OCI-LY7 (cell line): Measurements from ENCODE around the gene CCDC87. TPM values are rescaled to one million over a fixed set of nuclear protein-coding genes. Genes with fewer than 3 reads are reported as not detected.
"Not testable (repeated sequence)": the region's sequence is repeated elsewhere in the genome, so short reads cannot be mapped to it uniquely, and the experiment has no call there.

ENCODE experiments used
- BruUV-seq: library from RNA; stranded (reverse); fragments of 400-500 nt; replicated peaks from 2 replicates; lab custom pipeline; 2021; lab: Mats Ljungman, UMichigan
- CTCF ChIA-PET: fragments of 300-600 bp; sonication (Branson Sonifier 250); formaldehyde crosslinking; loops from one replicate; lab custom pipeline; 2022; ENCODE audit warnings: antibody characterized with exemption; ENCODE audit not compliant: unreplicated experiment; lab: Charles Lee
- POLR2A ChIA-PET: fragments of 300-600 bp; sonication (Branson Sonifier 250); formaldehyde crosslinking; loops from one replicate; lab custom pipeline; 2022; ENCODE audit warnings: antibody characterized with exemption; lab: Charles Lee
- DNase-seq: peaks from one replicate; pipeline ENCODE4 v3.0.0-alpha.2; 2015; ENCODE audit warnings: low spot score
- H2AFZ ChIP-seq: fragments of 200-600 bp; sonication (generic), shearing (Covaris generic); 2 replicates; pipeline ENCODE4 v1.6.1; 2014; ENCODE audit warnings: mild to moderate bottlenecking, antibody characterized with exemption, low read length, moderate library complexity
- H3K27ac ChIP-seq: fragments of 200-600 bp; sonication (generic); 2 replicates; pipeline ENCODE4 v1.5.1; 2014; ENCODE audit warnings: mixed run types, low read depth, mild to moderate bottlenecking, moderate library complexity, low read length, inconsistent platforms; ENCODE audit not compliant: poor library complexity, severe bottlenecking
- H3K36me3 ChIP-seq: fragments of 200-600 bp; sonication (generic); 2 replicates; pipeline ENCODE4 v1.6.1; 2014; ENCODE audit warnings: mild to moderate bottlenecking, antibody characterized with exemption, low read length, moderate library complexity, mixed read lengths; ENCODE audit not compliant: insufficient read depth
- H3K4me1 ChIP-seq: fragments of 200-600 bp; sonication (generic); 2 replicates; pipeline ENCODE4 v1.5.1; 2014; ENCODE audit warnings: mild to moderate bottlenecking, low read length; ENCODE audit not compliant: insufficient read depth, poor library complexity, severe bottlenecking
- H3K4me2 ChIP-seq: fragments of 200-600 bp; sonication (generic); 2 replicates; pipeline ENCODE4 v1.6.1; 2014; ENCODE audit warnings: mild to moderate bottlenecking, low read length
- H3K4me3 ChIP-seq: fragments of 200-600 bp; sonication (generic); 2 replicates; pipeline ENCODE4 v1.5.1; 2014; ENCODE audit warnings: mild to moderate bottlenecking, low read depth, low read length; ENCODE audit not compliant: poor library complexity, severe bottlenecking
- H3K79me2 ChIP-seq: fragments of 200-600 bp; sonication (generic); 2 replicates; pipeline ENCODE4 v1.6.1; 2016; ENCODE audit warnings: low read depth, mild to moderate bottlenecking, low read length, moderate library complexity, mixed read lengths; ENCODE audit not compliant: insufficient read depth
- H3K9me2 ChIP-seq: fragments of 200-600 bp; sonication (generic); 2 replicates; pipeline ENCODE4 v1.6.1; 2016; ENCODE audit warnings: mild to moderate bottlenecking, low read length, mixed read lengths; ENCODE audit not compliant: insufficient read depth
- H3K9me3 ChIP-seq: fragments of 200-600 bp; sonication (generic); 2 replicates; pipeline ENCODE4 v1.6.1; 2014; ENCODE audit warnings: mild to moderate bottlenecking, mixed run types, low read length, mixed read lengths
- H4K20me1 ChIP-seq: fragments of 200-600 bp; sonication (generic); 2 replicates; pipeline ENCODE4 v1.6.1; 2014; ENCODE audit warnings: mild to moderate bottlenecking, antibody characterized with exemption, low read length, moderate library complexity, mixed read lengths; ENCODE audit not compliant: insufficient read depth
- CTCF ChIP-seq: fragments of 200-600 bp; sonication (generic); conservative IDR thresholded peaks from 2 replicates; pipeline ENCODE4 v1.5.1; 2014; ENCODE audit warnings: mild to moderate bottlenecking, antibody characterized with exemption, low read length, moderate library complexity, mixed read lengths
- EZH2phosphoT487 ChIP-seq: fragments of 200-600 bp; sonication (generic); IDR thresholded peaks from 2 replicates; pipeline ENCODE4 v1.6.1; 2018; ENCODE audit warnings: low read depth, borderline replicate concordance, mild to moderate bottlenecking, mixed run types, antibody characterized with exemption, low read length, moderate library complexity, mixed read lengths
- intact Hi-C: fragments of 100-400 bp; cut with micrococcal nuclease; formaldehyde crosslinking; loops from one replicate; pipeline ENCODE4 v1.10.0; 2022; ENCODE audit not compliant: unreplicated experiment
- total RNA-seq, 2 experiments: library from RNA; depleted of rRNA in 1 of 2; stranded (reverse); fragments of >200 nt in 1 of 2; shearing (Covaris generic) in 1 of 2; gene quantifications; 2 replicates each; pipeline ENCODE4 v1.2.3, GENCODE V29; 2014 to 2022

Gene CCDC87
- total RNA-seq, 2 experiments from 2014 or later = 0.13 to 0.36 TPM

- Histone ChIP-seq H3K4me2 (no peak overlapping the region), H3K36me3 (no peaks in the 10 kb centered on the region), H3K9me2 (no peaks in the 10 kb centered on the region), H3K27ac (no peak overlapping the region), H3K79me2 (peaks cover 5% of the 10 kb centered on the region; the same call in 1 of the 2 replicates), H4K20me1 (no peaks in the 10 kb centered on the region), H3K4me1 (peaks cover 21% of the 10 kb centered on the region), H3K9me3 (no peaks in the 10 kb centered on the region), H3K4me3 (no peak overlapping the region), H2AFZ (no peak overlapping the region)
- ChIA-PET POLR2A (interaction anchor here (0.5 to 0.6 kb wide), 2 partner anchors 55 to 75 kb away, joined by 3 to 4 read pairs; no protein-coding TSS in a partner anchor), CTCF (no interaction called here)
- intact Hi-C loops = loop anchor here (5.0 kb wide), 1 partner anchor 87 kb away; the partner anchor contains the start of gene RBM4B
- BruUV-seq = no TSS peak
- no peak for DNase-seq
- TF ChIP-seq EZH2phosphoT487 (no peak), CTCF (no peak)
Observed at GRCh38 chr11:66589996-66590675, 2.7 kb downstream of the CCDC87 start.

GRCh38 chr11:66589315-66589714 is 3.5 kb downstream of the CCDC87 start:
- H3K9me2 ChIP-seq, H3K4me2 ChIP-seq, H3K9me3 ChIP-seq, H2AFZ ChIP-seq, intact Hi-C loops, H4K20me1 ChIP-seq, BruUV-seq, H3K36me3 ChIP-seq, H3K4me3 ChIP-seq, DNase-seq, H3K79me2 ChIP-seq, H3K27ac ChIP-seq: not testable (repeated sequence)
- POLR2A ChIA-PET = interaction anchor here (0.6 kb wide), 1 partner anchor 1202 kb away, joined by 3 read pairs; no protein-coding TSS in a partner anchor
- CTCF ChIA-PET = interaction anchor here (0.7 kb wide), 1 partner anchor 12 kb away, joined by 3 read pairs; no protein-coding TSS in a partner anchor
- peaks cover 13% of the 10 kb centered on the region for H3K4me1 ChIP-seq

- ChIA-PET POLR2A (no interaction called here), CTCF (no interaction called here)
- intact Hi-C loops = no loop called here
Observed at GRCh38 chr11:66586136-66586535, 6.7 kb downstream of the CCDC87 start.

GRCh38 chr11:66585447-66585846 is 7.4 kb downstream of the CCDC87 start:
- DNase-seq, intact Hi-C loops, H3K79me2 ChIP-seq, CTCF ChIA-PET, BruUV-seq, H3K27ac ChIP-seq, H3K4me1 ChIP-seq, H4K20me1 ChIP-seq, H3K36me3 ChIP-seq, H3K4me3 ChIP-seq, H2AFZ ChIP-seq, POLR2A ChIA-PET, H3K9me2 ChIP-seq, H3K4me2 ChIP-seq: not testable (repeated sequence)
- peaks cover 13% of the 10 kb centered on the region; the same call in 1 of the 2 replicates for H3K9me3 ChIP-seq

More at GRCh38 chr11:66586136-66586535, 6.7 kb downstream of the CCDC87 start:
- H3K79me2 ChIP-seq = no peaks in the 10 kb centered on the region
- no peaks in the 10 kb centered on the region for H3K4me1 ChIP-seq
- no peak overlapping the region for H3K4me3 ChIP-seq
- no peak overlapping the region for H2AFZ ChIP-seq
- H3K36me3 ChIP-seq = no peaks in the 10 kb centered on the region
- no peaks in the 10 kb centered on the region for H4K20me1 ChIP-seq
- no TSS peak for BruUV-seq
- H3K9me2 ChIP-seq = no peaks in the 10 kb centered on the region
- H3K9me3 ChIP-seq = peaks cover 13% of the 10 kb centered on the region; the same call in 1 of the 2 replicates
- no peak for TF ChIP-seq CTCF
- no peak for TF ChIP-seq EZH2phosphoT487
- DNase-seq = no peak
- no peak overlapping the region for H3K4me2 ChIP-seq
- H3K27ac ChIP-seq = no peak overlapping the region
